ENCODE measurements around the gene TACR2.

Gene TACR2

DNA sequence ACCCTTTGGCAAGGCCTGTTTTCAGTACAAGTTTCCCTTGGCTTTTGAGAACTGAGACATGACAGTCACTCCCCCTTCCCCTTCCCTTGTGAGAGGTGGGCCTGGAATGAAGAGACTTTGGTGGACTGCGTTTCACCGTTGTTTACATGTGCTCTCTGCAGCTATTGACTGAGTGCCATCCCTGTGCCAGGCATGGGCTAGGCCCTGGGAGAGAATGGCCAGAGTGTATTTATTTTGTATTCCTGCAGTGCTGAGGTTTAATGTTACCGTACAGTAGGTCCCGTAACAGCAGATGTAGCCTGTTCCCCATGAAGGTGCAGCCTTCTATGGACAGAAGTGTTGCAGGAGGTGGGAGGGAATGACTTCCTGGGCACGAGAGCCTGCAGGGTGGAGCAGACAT lies 50.0 kb downstream of the TACR2 start:
- DNase-seq: no peak

DNA sequence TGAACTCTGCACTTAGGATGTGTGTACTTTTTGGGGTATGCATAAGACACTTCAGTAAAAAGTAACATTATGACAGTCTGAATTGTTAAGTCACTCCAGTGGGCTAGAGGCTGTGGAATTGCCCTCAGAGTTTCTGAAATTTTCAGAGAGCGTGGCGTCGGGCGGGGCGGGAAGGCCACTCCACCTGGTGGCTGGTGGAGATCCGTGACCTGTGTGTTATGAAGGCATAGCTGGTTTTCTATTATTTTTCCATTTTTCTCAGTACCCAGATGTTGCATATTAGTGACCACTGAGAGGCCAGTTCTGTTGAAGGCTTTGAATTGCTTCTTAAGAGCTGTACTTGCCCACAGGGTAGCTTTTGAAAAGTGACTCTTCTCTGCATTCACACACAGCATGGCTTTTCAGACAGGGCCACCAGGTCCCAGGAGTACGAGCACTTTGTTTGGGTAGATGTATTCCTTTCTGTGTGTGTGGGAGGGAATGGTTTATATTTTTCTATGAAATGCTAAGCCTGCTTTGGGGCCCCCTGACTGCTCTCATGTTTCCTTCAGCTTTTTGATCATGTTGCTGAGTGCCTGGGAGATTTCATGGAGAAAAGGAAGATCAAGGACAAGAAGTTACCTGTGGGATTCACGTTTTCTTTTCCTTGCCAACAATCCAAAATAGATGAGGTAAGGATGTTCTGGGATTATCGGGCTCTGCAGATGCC lies 52.3 kb downstream of the TACR2 start:
- DNase-seq: no peak

DNA sequence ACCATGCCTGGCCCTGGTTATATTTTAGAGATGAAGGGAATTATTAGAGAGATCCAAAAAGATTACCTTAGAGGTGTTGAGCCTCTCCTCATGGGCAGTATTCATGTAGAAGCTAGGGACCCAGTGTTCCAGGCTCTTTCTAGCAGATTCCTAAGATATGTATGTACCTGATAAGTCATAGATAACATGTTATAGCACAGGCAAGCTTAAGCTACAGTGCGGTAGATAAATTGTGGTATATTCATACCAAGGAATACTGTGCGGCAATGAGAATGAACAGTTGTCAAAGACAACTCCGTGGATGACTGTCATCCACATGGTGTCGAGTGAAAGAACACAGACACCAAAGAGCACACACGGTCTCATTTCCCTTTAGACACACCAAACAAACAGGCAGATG lies 53.1 kb downstream of the TACR2 start:
- DNase-seq: no peak

DNA sequence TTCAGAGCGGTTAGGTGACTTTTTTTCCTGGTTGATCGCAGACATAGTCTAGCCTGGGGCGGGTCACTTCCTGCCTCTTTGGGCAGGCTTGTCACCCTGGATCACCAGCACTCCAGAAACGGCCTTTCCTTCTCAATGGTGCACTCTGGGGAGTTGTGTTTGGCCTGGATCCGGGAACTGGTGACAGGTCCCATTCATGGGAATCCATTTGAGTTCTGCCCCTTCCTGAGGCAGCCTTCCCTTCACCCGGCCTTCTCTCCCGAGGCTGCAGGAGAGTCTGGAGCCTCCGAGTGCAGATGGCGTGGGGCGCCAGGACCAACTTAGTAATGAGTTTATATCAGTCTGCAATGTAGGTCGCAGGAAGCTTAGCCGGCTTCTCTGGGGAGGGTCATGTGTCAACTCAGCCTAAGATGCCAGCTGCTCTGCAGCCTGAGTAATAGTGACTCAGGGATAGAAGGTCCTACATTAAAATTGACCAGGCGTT lies 54.2 kb downstream of the TACR2 start:
- peak; percentile 44 for DNase-seq

DNA sequence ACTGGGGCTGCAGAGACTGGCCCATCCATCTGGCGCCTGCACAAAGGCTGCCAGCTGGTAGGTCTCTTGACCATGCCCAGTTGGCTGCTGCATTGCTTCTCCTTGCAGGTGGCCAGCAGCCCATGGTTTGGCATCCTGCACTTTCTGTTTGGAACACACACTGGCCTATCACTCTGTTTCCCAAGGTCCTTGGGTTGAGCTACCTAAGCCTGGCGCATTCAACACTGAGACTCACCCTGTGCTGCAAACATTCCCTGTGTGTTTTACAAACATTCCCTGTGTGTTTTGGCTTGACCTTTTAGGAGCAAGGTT lies 55.5 kb downstream of the TACR2 start:
- no peak for DNase-seq

DNA sequence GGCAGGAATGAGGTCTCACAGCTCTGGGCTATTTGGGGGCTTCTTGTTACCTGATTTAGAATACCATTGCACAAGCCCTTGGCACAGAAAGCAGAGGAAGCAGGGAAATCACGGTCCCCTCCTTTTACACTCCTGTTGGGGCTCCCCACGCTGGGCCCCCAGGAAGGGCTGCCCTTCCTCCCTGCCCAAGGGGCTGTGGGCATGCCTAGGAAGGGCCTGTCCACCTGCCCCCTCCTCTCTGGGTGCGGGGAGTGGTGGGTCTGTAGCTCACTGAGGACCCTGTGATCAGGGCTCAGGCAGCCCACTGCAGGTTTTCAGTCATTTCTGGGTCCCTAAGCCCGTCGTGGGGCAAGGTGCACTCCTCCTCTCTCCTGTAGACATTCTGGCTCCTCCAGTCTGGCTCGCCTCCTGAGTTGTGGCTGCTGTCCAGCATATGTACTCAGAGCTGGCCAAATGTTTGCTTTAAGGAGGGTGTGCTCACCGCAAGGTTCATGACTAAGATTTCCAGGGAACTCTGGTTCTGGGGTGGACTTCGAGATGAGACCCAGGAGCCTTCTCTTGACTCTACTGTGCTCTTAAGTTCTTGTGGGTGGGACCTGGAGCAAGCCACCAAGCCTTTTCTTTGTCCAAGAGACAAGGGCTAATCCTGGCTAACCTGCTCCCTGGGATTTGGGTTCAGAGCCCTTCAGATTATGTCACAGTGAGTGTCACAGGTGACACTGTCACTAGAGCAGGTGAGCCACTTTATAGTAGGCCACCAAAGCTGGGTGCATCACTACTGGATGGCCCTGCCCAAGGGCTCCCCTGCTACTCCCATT lies 56.0 kb downstream of the TACR2 start:
- DNase-seq: no peak

DNA sequence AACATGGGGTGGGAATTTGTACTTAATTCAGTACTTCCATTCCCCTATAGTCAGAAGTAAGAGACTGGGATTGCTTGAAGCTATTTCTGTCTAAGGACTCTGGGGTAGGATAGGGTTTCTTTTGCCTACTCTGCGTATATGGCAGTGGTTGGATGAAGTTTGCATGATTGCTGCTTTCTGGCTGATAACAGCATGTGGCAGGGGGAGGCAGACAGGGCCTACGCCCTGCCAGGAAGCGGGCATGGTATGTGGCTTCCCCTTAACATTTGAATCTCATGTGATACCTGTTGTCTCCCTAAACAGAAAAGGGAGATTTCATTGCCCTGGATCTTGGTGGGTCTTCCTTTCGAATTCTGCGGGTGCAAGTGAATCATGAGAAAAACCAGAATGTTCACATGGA lies 57.1 kb downstream of the TACR2 start:
- peak; percentile 71 for DNase-seq

DNA sequence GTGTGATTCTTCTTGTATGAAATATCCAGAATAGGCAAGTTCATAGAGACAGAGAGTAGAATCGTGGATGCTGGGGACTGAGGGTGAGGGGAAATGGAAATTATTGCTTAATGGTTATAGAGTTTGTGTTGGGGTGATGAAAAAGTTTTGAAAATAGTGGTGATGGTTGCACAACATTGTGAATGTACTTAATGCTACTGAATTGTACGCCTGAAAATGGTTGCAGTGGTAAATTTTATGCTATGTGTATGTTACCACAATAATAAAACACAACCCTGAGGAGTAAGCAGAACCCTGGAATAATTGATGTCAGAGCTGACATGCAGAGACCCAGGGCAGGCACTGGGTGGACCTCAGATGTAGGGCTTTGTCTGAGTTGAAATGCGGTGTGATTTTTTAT lies 57.6 kb downstream of the TACR2 start:
- DNase-seq: no peak

DNA sequence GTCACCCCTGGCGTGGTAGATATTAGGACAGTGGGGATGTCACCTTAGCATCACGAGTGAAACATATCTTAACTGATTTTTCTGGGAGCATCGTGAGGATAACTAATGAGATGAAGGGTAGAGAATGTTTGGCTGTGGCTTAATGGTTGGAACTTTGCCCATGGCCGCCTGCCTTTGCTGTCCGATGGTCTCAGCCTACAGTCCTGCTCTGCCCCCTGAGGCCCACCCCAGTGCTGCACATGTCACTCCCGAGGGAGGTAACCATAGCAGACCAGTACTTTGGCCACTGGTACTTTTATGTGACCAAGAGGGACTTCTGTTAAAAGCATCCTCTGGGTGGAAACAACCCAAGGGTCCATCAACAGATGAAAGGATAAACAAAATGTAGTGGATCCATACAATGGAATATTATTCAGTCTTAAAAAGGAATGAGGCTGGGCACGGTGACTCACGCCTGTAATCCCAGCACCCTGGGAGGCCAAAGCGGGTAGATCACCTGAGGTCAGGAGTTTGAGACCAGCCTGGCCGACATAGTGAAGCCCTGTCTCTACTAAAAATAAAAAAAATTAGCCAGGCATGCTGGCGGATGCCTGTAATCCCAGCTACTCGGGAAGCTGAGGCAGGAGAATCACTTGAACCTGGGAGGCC lies 58.4 kb downstream of the TACR2 start:
- no peak for DNase-seq

DNA sequence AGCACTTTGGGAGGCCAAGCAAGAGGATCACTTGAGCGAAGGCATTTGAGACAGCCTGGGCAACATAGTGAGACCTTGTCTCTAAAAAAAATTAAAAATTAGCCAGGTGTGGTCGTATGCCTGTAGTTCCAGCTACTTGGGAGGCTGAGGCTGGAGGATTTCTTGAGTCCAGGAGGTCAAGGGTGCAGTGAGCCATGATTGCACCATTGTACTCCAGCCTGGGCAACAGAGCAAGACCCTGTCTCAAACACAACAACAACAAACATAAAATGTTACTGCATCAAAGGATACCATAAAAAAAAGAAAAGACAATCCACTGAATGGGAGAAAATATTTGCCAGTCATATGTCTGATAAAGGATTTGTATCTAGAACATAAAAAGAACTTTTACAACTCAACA lies 60.5 kb downstream of the TACR2 start:
- no peak for DNase-seq

DNA sequence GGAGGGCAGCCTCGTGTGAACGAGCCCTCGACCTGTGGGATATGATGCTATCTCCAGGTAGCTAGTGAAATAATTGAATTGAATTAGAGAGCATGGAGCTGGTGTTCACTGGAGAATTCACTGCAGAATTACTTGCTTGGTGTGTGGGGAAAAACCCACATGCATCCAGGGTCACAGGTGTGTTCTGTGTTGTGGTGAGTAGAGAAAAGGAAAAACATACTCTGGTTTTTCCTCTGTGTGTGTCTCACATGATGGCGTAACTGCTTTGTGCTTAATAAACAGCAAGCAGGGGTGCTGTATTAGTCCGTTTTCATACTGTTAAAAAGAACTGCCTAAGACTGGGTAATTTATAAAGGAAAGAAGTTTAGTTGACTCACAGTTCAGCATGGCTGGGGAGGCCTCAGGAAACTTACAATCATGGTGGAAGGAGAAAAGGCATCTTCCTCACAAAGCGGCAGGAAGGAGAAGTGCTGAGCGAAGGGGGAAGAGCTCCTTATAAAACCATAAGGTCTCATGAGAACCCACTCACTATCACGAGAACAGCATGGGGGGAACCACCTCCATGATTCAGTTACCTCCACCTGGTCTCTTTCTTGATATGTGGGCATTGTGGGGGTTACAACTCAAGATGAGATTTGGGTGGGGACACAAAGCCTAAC lies 62.6 kb downstream of the TACR2 start:
- no peak for DNase-seq
